H1 (cell line): ENCODE results near the gene MFSD6L. TPM values are rescaled to one million over a fixed set of nuclear protein-coding genes. Genes with fewer than 3 reads are reported as not detected.

Source experiments
- CTCF ChIA-PET: fragments of 300-600 bp; sonication (Branson Sonifier 250); formaldehyde crosslinking; loops from one replicate; lab custom pipeline; 2021; ENCODE audit not compliant: partially characterized antibody; lab: Charles Lee
- POLR2A ChIA-PET: fragments of 300-600 bp; sonication (Branson Sonifier 250); formaldehyde crosslinking; loops from one replicate; lab custom pipeline; 2021; ENCODE audit warnings: inconsistent platforms; ENCODE audit not compliant: partially characterized antibody; lab: Charles Lee
- DNase-seq, 2 experiments: peaks; one replicate each; pipeline versions ENCODE4 v3.0.0 to v3.0.0-alpha.2; 2010 to 2022; ENCODE audit warnings: low spot score in 2 of 2, low read depth in 1 of 2, mixed read lengths in 1 of 2
- FAIRE-seq: peaks from 2 replicates; lab custom pipeline; 2011; peaks lifted over from hg19 to GRCh38; lab: Jason Lieb, UNC
- H2AFZ ChIP-seq: 2 replicates; pipeline ENCODE4 v1.8.1; 2012; ENCODE audit warnings: low read length, inconsistent platforms
- H2AK5ac ChIP-seq: 2 replicates; pipeline ENCODE4 v1.6.1; 2013; ENCODE audit warnings: low read depth, low read length
- H2BK120ac ChIP-seq: replicated peaks from 2 replicates; pipeline ENCODE3; 2013; ENCODE audit warnings: low read depth, low read length, inconsistent platforms
- H2BK12ac ChIP-seq: 2 replicates; pipeline ENCODE4 v1.6.1; 2013; ENCODE audit warnings: low read depth, low read length
- H2BK15ac ChIP-seq: 2 replicates; pipeline ENCODE4 v1.6.1; 2013; ENCODE audit warnings: low read length
- H2BK20ac ChIP-seq: 2 replicates; pipeline ENCODE4 v1.6.1; 2013; ENCODE audit warnings: low read length
- H2BK5ac ChIP-seq: 2 replicates; pipeline ENCODE4 v1.6.1; 2013; ENCODE audit warnings: low read depth, low read length
- H3K14ac ChIP-seq: 2 replicates; pipeline ENCODE4 v1.6.1; 2013; ENCODE audit warnings: inconsistent platforms; ENCODE audit not compliant: insufficient read length
- H3K18ac ChIP-seq: 2 replicates; pipeline ENCODE4 v1.6.1; 2013; ENCODE audit warnings: low read length; ENCODE audit errors: extremely low read depth
- H3K23ac ChIP-seq: 2 replicates; pipeline ENCODE4 v1.6.1; 2013; ENCODE audit warnings: inconsistent platforms; ENCODE audit not compliant: insufficient read length
- H3K23me2 ChIP-seq: 2 replicates; pipeline ENCODE4 v1.6.1; 2013; ENCODE audit warnings: low read depth, low read length
- H3K27ac ChIP-seq: 2 replicates; pipeline ENCODE4 v1.6.1; 2011; ENCODE audit warnings: low read depth, low read length, inconsistent platforms
- H3K27me3 ChIP-seq, 4 experiments: replicated peaks in 1 of 4; 1 replicate in 1 of 4; 2 replicates in 3 of 4; pipeline versions ENCODE4 v1.6.1 to v1.8.1; 2011 to 2013; ENCODE audit warnings: low read length in 3 of 4, mild to moderate bottlenecking in 3 of 4, inconsistent platforms in 2 of 4, mixed read lengths in 2 of 4, moderate library complexity in 1 of 4; ENCODE audit not compliant: control insufficient read depth in 3 of 4, insufficient read depth in 3 of 4; ENCODE audit errors: extremely low read depth in 1 of 4
- H3K36me3 ChIP-seq, 4 experiments: 2 replicates each; pipeline versions ENCODE4 v1.6.1 to v1.8.1; 2011 to 2013; ENCODE audit warnings: mild to moderate bottlenecking in 4 of 4, low read length in 3 of 4, moderate library complexity in 2 of 4, control low read depth in 1 of 4, inconsistent platforms in 1 of 4; ENCODE audit not compliant: insufficient read depth in 4 of 4, control insufficient read depth in 2 of 4
- H3K4ac ChIP-seq: replicated peaks from 2 replicates; pipeline ENCODE3; 2013; ENCODE audit warnings: low read length, low read depth, mixed read lengths, inconsistent platforms; ENCODE audit not compliant: insufficient read length
- H3K4me1 ChIP-seq, 4 experiments: replicated peaks in 1 of 4; 1 replicate in 1 of 4; 2 replicates in 3 of 4; pipeline versions ENCODE4 v1.6.1 to v1.8.1; 2011 to 2013; ENCODE audit warnings: low read length in 3 of 4, inconsistent platforms in 2 of 4, mixed read lengths in 1 of 4; ENCODE audit not compliant: insufficient read depth in 4 of 4, control insufficient read depth in 3 of 4
- H3K4me2 ChIP-seq, 2 experiments: 2 replicates each; pipeline versions ENCODE4 v1.6.1 to v1.8.1; 2011 to 2013; ENCODE audit warnings: low read depth in 2 of 2, low read length in 2 of 2, control low read depth in 1 of 2, inconsistent platforms in 1 of 2, mild to moderate bottlenecking in 1 of 2; ENCODE audit not compliant: insufficient read depth in 1 of 2
- H3K4me3 ChIP-seq, 4 experiments: fragments of 200-600, 300-600 bp in 1 of 4; sonication (generic), shearing (Covaris generic), sonication (Bioruptor Twin) in 1 of 4; 2 replicates each; pipeline versions ENCODE4 v1.5.1 to v1.8.1; 2011 to 2016; ENCODE audit warnings: low read length in 4 of 4, low read depth in 3 of 4, control low read depth in 2 of 4, inconsistent platforms in 2 of 4, mild to moderate bottlenecking in 2 of 4, mixed read lengths in 1 of 4, moderate library complexity in 1 of 4; ENCODE audit not compliant: insufficient read depth in 2 of 4; ENCODE audit errors: extremely low read depth in 1 of 4
- H3K56ac ChIP-seq: replicated peaks from 2 replicates; pipeline ENCODE3; 2013; ENCODE audit warnings: low read depth, mild to moderate bottlenecking, mixed read lengths, low read length, inconsistent platforms; ENCODE audit not compliant: insufficient read length
- H3K79me1 ChIP-seq: 2 replicates; pipeline ENCODE4 v1.6.1; 2013; ENCODE audit warnings: low read depth, low read length, control low read depth
- H3K79me2 ChIP-seq, 2 experiments: 2 replicates each; pipeline versions ENCODE4 v1.6.1 to v1.8.1; 2012 to 2013; ENCODE audit warnings: low read length in 2 of 2, mild to moderate bottlenecking in 2 of 2, inconsistent platforms in 1 of 2; ENCODE audit not compliant: insufficient read depth in 2 of 2, control insufficient read depth in 1 of 2
- H3K9ac ChIP-seq, 4 experiments: replicated peaks in 1 of 4; 1 replicate in 1 of 4; 2 replicates in 3 of 4; pipeline versions ENCODE4 v1.6.1 to v1.8.1; 2011 to 2013; ENCODE audit warnings: low read depth in 3 of 4, low read length in 3 of 4, control low read depth in 2 of 4, mild to moderate bottlenecking in 2 of 4, moderate library complexity in 2 of 4, inconsistent platforms in 1 of 4; ENCODE audit errors: extremely low read depth in 1 of 4
- H3K9me3 ChIP-seq, 2 experiments: 2 replicates each; pipeline versions ENCODE4 v1.6.1 to v1.8.1; 2012 to 2013; ENCODE audit warnings: mild to moderate bottlenecking in 2 of 2, moderate library complexity in 2 of 2, control low read depth in 1 of 2, inconsistent platforms in 1 of 2, low read depth in 1 of 2, low read length in 1 of 2, mixed read lengths in 1 of 2; ENCODE audit not compliant: insufficient read depth in 2 of 2
- H4K20me1 ChIP-seq, 2 experiments: replicated peaks in 1 of 2; 2 replicates each; pipeline versions ENCODE3 to v1.8.1; 2011 to 2013; ENCODE audit warnings: inconsistent platforms in 2 of 2, low read length in 2 of 2, mild to moderate bottlenecking in 1 of 2; ENCODE audit not compliant: insufficient read depth in 2 of 2, control insufficient read depth in 1 of 2
- H4K5ac ChIP-seq: 2 replicates; pipeline ENCODE4 v1.6.1; 2013; ENCODE audit warnings: low read length, low read depth, mixed read lengths, inconsistent platforms; ENCODE audit not compliant: insufficient read length
- H4K8ac ChIP-seq: 2 replicates; pipeline ENCODE4 v1.8.0; 2013; ENCODE audit warnings: mild to moderate bottlenecking, moderate library complexity, low read length, inconsistent platforms; ENCODE audit not compliant: insufficient read depth; ENCODE audit errors: extremely low read depth
- H4K91ac ChIP-seq: replicated peaks from 2 replicates; pipeline ENCODE3; 2013; ENCODE audit warnings: low read length, mixed read lengths, inconsistent platforms; ENCODE audit not compliant: insufficient read length
- BACH1 ChIP-seq: IDR thresholded peaks from 2 replicates; pipeline ENCODE4 v1.6.1; 2012; ENCODE audit warnings: low read length, improper control_type of control experiment
- BRCA1 ChIP-seq: IDR thresholded peaks from 2 replicates; pipeline ENCODE4 v1.6.1; 2012; ENCODE audit warnings: low read depth, low read length, improper control_type of control experiment
- CEBPB ChIP-seq: IDR thresholded peaks from 2 replicates; pipeline ENCODE4 v1.6.1; 2012; ENCODE audit warnings: low read depth, low read length
- CHD1 ChIP-seq: IDR thresholded peaks from 2 replicates; pipeline ENCODE4 v1.6.1; 2012; ENCODE audit warnings: low read depth, low read length, improper control_type of control experiment
- EGR1 ChIP-seq: IDR thresholded peaks from 2 replicates; pipeline ENCODE4 v1.6.1; 2011; ENCODE audit warnings: low read depth, low read length, borderline replicate concordance
- JUN ChIP-seq: IDR thresholded peaks from 2 replicates; pipeline ENCODE4 v1.6.1; 2011; ENCODE audit warnings: low read depth, mild to moderate bottlenecking, improper control_type of control experiment, low read length
- KDM4A ChIP-seq: IDR thresholded peaks from one replicate; pipeline ENCODE4 v1.7.1; 2012; ENCODE audit warnings: low read depth, mild to moderate bottlenecking, moderate library complexity, low read length, inconsistent platforms; ENCODE audit not compliant: severe bottlenecking
- PHF8 ChIP-seq: fragments of 200-600 bp; sonication (generic); conservative IDR thresholded peaks from 2 replicates; pipeline ENCODE4 v1.7.1; 2012; ENCODE audit warnings: low read depth, mild to moderate bottlenecking, inconsistent platforms, low read length, moderate library complexity
- POLR2AphosphoS5 ChIP-seq: IDR thresholded peaks from 2 replicates; pipeline ENCODE4 v1.6.1; 2011; ENCODE audit warnings: low read depth, low read length
- RBBP5 ChIP-seq: IDR thresholded peaks from 2 replicates; pipeline ENCODE4 v1.7.1; 2012; ENCODE audit warnings: low read depth, mild to moderate bottlenecking, inconsistent platforms, low read length, moderate library complexity, borderline replicate concordance
- SAP30 ChIP-seq: fragments of 300-600 bp; sonication (generic); IDR thresholded peaks from 2 replicates; pipeline ENCODE4 v1.7.1; 2012; ENCODE audit warnings: low read length, moderate library complexity, mild to moderate bottlenecking, inconsistent platforms; ENCODE audit not compliant: insufficient read depth, insufficient replicate concordance
- SIX5 ChIP-seq: IDR thresholded peaks from 2 replicates; pipeline ENCODE4 v1.6.1; 2011; ENCODE audit warnings: mild to moderate bottlenecking, low read depth, low read length
- SUZ12 ChIP-seq: fragments of 200-600 bp; sonication (generic); IDR thresholded peaks from 2 replicates; pipeline ENCODE4 v1.6.1; 2012; ENCODE audit warnings: mild to moderate bottlenecking, inconsistent platforms, low read length, moderate library complexity, mixed read lengths
- TEAD4 ChIP-seq: IDR thresholded peaks from 2 replicates; pipeline ENCODE4 v1.6.1; 2012; ENCODE audit warnings: low read depth, low read length, inconsistent platforms, mixed read lengths
- WGBS, 2 experiments: shearing (Covaris generic) in 1 of 2; methylation state at CpG; one replicate each; pipeline versions ENCODE4 v1.1.6 to v1.1.7; 2013 to 2015; ENCODE audit warnings: low lambda C conversion rate in 2 of 2, mixed read lengths in 2 of 2, inconsistent platforms in 1 of 2, low coverage in 1 of 2, missing lambda C conversion rate in 1 of 2; ENCODE audit not compliant: insufficient replicate concordance in 2 of 2, insufficient coverage in 1 of 2, insufficient read length in 1 of 2; ENCODE audit errors: extremely low coverage in 1 of 2, missing lambda C conversion rate in 1 of 2; 5-methylcytosine and 5-hydroxymethylcytosine counted together
- polyA plus RNA-seq, 7 experiments: library from polyadenylated mRNA; depleted of rRNA in 3 of 7; stranded (reverse) in 5 of 7; unstranded in 2 of 7; fragments of >200 nt in 5 of 7; fragments of 200-250 nt in 2 of 7; gene quantifications; 1 replicate in 5 of 7; 2 replicates in 1 of 7; 4 replicates in 1 of 7; pipeline versions ENCODE4 v1.2.1 to v1.2.3, GENCODE V29; 2011 to 2013; ENCODE audit warnings: missing spikeins in 2 of 7, mixed read lengths in 2 of 7
- total RNA-seq: library from RNA; stranded (reverse); fragmentation: NEBNext Ultra II Directional; extraction: Animal tissue kit (Norgen Biotek cat#: 25700); gene quantifications from 2 replicates; pipeline ENCODE4 v1.2.1, GENCODE V29; 2021

Gene MFSD6L
- total and polyA plus RNA-seq, 2 of the 8 experiments (the other 6 are each of a cell fraction or from before 2014, with no cell fraction given), result 2.6 to 2.7 TPM

GRCh38 chr17:8801135-8801840 is 2.1 kb upstream of the MFSD6L start:
- H4K91ac ChIP-seq, result no peak overlapping the region
- H3K27ac ChIP-seq, result no peak overlapping the region
- H2BK15ac ChIP-seq, result peak overlapping the region; percentile 97; the same call in 1 of the 2 replicates
- no peak overlapping the region for H2AFZ ChIP-seq
- H2AK5ac ChIP-seq, result no peak overlapping the region
- H4K20me1 ChIP-seq, result no peaks in the 10 kb centered on the region
- DNase-seq (peak in 1 of 2 experiments; percentile 40), FAIRE-seq (no peak)
- no peak overlapping the region for H3K4me3 ChIP-seq
- H3K79me2 ChIP-seq, result no peaks in the 10 kb centered on the region
- WGBS, 2 experiments, result 92% methylated on average over 6 of the region's 6 CpGs; no CpG with 5 or more reads in 1 of the 2 experiments
- H4K8ac ChIP-seq, result no peak overlapping the region
- H2BK5ac ChIP-seq, result no peak overlapping the region
- no peak overlapping the region for H2BK12ac ChIP-seq
- H3K9ac ChIP-seq, result no peak overlapping the region
- peaks cover 6% of the 10 kb centered on the region; the same call in 1 of the 2 replicates for H3K23me2 ChIP-seq
- no peak overlapping the region for H3K56ac ChIP-seq
- ChIA-PET CTCF (interaction anchor here (0.6 to 8.2 kb wide), 6 partner anchors 26 to 318 kb away, joined by 3 to 107 read pairs (median 3); no protein-coding TSS in a partner anchor), POLR2A (interaction anchor here (1.2 kb wide), 1 partner anchor 93 kb away, joined by 3 read pairs; no protein-coding TSS in a partner anchor)
- H3K18ac ChIP-seq, result no peak overlapping the region
- H2BK20ac ChIP-seq, result no peak overlapping the region
- no peak overlapping the region for H3K4me2 ChIP-seq
- peaks cover 0 to 6% (median 1%) of the 10 kb centered on the region in 4 experiments; a peak in 3 of 7 replicates for H3K27me3 ChIP-seq
- no peaks in the 10 kb centered on the region for H3K9me3 ChIP-seq
- no peak for TF ChIP-seq TEAD4
- TF ChIP-seq PHF8, result no peak
- no peak for TF ChIP-seq KDM4A
- TF ChIP-seq SIX5, result no peak
- TF ChIP-seq SAP30, result no peak
- no peak for TF ChIP-seq CHD1
- no peak for TF ChIP-seq RBBP5
- TF ChIP-seq EGR1, result no peak
- TF ChIP-seq CEBPB, result no peak
- no peak for TF ChIP-seq BRCA1
- TF ChIP-seq BACH1, result no peak
- TF ChIP-seq JUN, result no peak
- TF ChIP-seq SUZ12, result no peak
- TF ChIP-seq POLR2AphosphoS5, result no peak
- no peak overlapping the region for H3K23ac ChIP-seq
- no peak overlapping the region for H2BK120ac ChIP-seq
- no peaks in the 10 kb centered on the region for H3K36me3 ChIP-seq
- H3K4ac ChIP-seq, result no peak overlapping the region
- peaks cover 0 to 19% (median 9%) of the 10 kb centered on the region in 4 experiments; a peak in 6 of 7 replicates for H3K4me1 ChIP-seq
- no peak overlapping the region for H3K14ac ChIP-seq
- H4K5ac ChIP-seq, result no peak overlapping the region
- H3K79me1 ChIP-seq, result no peaks in the 10 kb centered on the region
